Esophagus squamous epithelium (tissue), 4 donors: ENCODE data around the gene MYH7.

ENCODE experiments used
- POLR2A ChIP-seq, 4 donors: fragments of 450-650 bp; IDR thresholded peaks; one replicate each; pipeline ENCODE4 v1.6.1; 2017; ENCODE audit warnings: antibody characterized with exemption in 4 of 4, mild to moderate bottlenecking in 4 of 4, moderate library complexity in 3 of 4
- TF ChIP-seq, protein P1 (sequence below), 6 experiments: fragments of 450-650 bp in 4 of 6; fragments of 200-600 bp in 2 of 6; sonication (generic) in 2 of 6; IDR thresholded peaks; one replicate each; pipeline ENCODE4 v1.5.1; 2016 to 2019; ENCODE audit warnings: antibody characterized with exemption in 6 of 6, mild to moderate bottlenecking in 4 of 6, moderate library complexity in 4 of 6

DNA sequence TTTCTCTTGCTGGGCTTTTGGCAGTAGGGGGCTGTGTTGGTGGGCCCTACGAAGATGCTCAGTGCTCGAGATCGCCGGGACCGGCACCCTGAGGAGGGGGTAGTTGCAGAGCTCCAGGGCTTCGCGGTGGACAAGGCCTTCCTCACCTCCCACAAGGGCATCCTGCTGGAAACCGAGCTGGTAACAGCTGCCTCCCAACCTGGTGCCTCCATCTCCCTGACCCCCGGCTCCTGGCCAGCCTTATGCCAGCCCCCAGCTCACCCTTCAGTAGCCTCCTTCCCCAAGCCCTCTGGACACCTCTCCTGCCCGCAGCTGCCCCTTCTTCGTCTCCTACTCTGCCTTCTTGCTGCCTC lies 58.3 kb downstream of the MYH7 start:
- TF ChIP-seq, protein P1, sequence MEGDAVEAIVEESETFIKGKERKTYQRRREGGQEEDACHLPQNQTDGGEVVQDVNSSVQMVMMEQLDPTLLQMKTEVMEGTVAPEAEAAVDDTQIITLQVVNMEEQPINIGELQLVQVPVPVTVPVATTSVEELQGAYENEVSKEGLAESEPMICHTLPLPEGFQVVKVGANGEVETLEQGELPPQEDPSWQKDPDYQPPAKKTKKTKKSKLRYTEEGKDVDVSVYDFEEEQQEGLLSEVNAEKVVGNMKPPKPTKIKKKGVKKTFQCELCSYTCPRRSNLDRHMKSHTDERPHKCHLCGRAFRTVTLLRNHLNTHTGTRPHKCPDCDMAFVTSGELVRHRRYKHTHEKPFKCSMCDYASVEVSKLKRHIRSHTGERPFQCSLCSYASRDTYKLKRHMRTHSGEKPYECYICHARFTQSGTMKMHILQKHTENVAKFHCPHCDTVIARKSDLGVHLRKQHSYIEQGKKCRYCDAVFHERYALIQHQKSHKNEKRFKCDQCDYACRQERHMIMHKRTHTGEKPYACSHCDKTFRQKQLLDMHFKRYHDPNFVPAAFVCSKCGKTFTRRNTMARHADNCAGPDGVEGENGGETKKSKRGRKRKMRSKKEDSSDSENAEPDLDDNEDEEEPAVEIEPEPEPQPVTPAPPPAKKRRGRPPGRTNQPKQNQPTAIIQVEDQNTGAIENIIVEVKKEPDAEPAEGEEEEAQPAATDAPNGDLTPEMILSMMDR (IDR thresholded peaks at IDR 0.05) = no peak
- no peak for TF ChIP-seq POLR2A (IDR thresholded peaks at IDR 0.05)
